IMR-90 (cell line): ENCODE data around the gene GPR139. TPM values are rescaled to one million over a fixed set of nuclear protein-coding genes. Genes with fewer than 3 reads are reported as not detected.

ENCODE experiments used
- ATAC-seq: fragments of 200-7000 bp; cut with Tn5 transposase; 2 replicates; pipeline ENCODE4 v1.9.1; 2020; ENCODE audit warnings: low read depth, mild to moderate bottlenecking, moderate library complexity
- BruUV-seq: library from RNA; stranded (reverse); fragments of 400-500 nt; replicated peaks from 2 replicates; lab custom pipeline; 2021; lab: Mats Ljungman, UMichigan
- CTCF ChIA-PET: fragments of 300-600 bp; formaldehyde crosslinking; extraction: SDS; loops from one replicate; lab custom pipeline; 2021; ENCODE audit warnings: antibody characterized with exemption; lab: Yijun Ruan, JAX
- POLR2A ChIA-PET: fragments of 300-600 bp; sonication (Branson Sonifier 250); formaldehyde crosslinking; loops from one replicate; lab custom pipeline; 2022; ENCODE audit warnings: antibody characterized with exemption; ENCODE audit not compliant: unreplicated experiment; lab: Charles Lee
- DNase-seq: peaks from one replicate; pipeline ENCODE4 v3.0.0; 2013
- H2AFZ ChIP-seq: replicated peaks from 2 replicates; pipeline ENCODE3; 2013; ENCODE audit warnings: low read length, mild to moderate bottlenecking; ENCODE audit not compliant: poor library complexity
- H2AK5ac ChIP-seq: 2 replicates; pipeline ENCODE4 v1.6.1; 2013; ENCODE audit warnings: low read depth, low read length, inconsistent platforms
- H2AK9ac ChIP-seq: replicated peaks from 2 replicates; pipeline ENCODE3; 2013; ENCODE audit warnings: mild to moderate bottlenecking, low read depth, low read length, moderate library complexity; ENCODE audit not compliant: poor library complexity
- H2BK120ac ChIP-seq: 2 replicates; pipeline ENCODE4 v1.6.1; 2013; ENCODE audit warnings: low read depth, low read length, inconsistent platforms
- H2BK15ac ChIP-seq: 3 replicates; pipeline ENCODE4 v1.6.1; 2013; ENCODE audit warnings: low read depth, low read length, inconsistent platforms
- H2BK20ac ChIP-seq: 2 replicates; pipeline ENCODE4 v1.6.1; 2013; ENCODE audit warnings: low read depth, mild to moderate bottlenecking, inconsistent platforms, low read length, moderate library complexity
- H2BK5ac ChIP-seq: 2 replicates; pipeline ENCODE4 v1.6.1; 2013; ENCODE audit warnings: mild to moderate bottlenecking, low read depth, low read length, inconsistent platforms; ENCODE audit not compliant: poor library complexity, severe bottlenecking
- H3K14ac ChIP-seq: replicated peaks from 2 replicates; pipeline ENCODE4 v1.6.1; 2013; ENCODE audit warnings: low read depth, low read length, inconsistent platforms
- H3K18ac ChIP-seq: 2 replicates; pipeline ENCODE4 v1.6.1; 2013; ENCODE audit warnings: low read depth, low read length, control low read depth
- H3K23ac ChIP-seq: 2 replicates; pipeline ENCODE4 v1.6.1; 2013; ENCODE audit warnings: low read depth, low read length, inconsistent platforms
- H3K27ac ChIP-seq: 2 replicates; pipeline ENCODE4 v1.5.1; 2013; ENCODE audit warnings: mild to moderate bottlenecking, control low read depth, low read length; ENCODE audit not compliant: insufficient read depth
- H3K27me3 ChIP-seq: 2 replicates; pipeline ENCODE4 v1.6.1; 2013; ENCODE audit warnings: low read length; ENCODE audit not compliant: control insufficient read depth, insufficient read depth
- H3K36me3 ChIP-seq: 2 replicates; pipeline ENCODE4 v1.6.1; 2013; ENCODE audit warnings: low read length, mixed read lengths; ENCODE audit not compliant: control insufficient read depth, insufficient read depth
- H3K4ac ChIP-seq: 2 replicates; pipeline ENCODE4 v1.6.1; 2013; ENCODE audit warnings: low read depth, low read length, inconsistent platforms
- H3K4me1 ChIP-seq: 2 replicates; pipeline ENCODE4 v1.6.1; 2013; ENCODE audit warnings: low read length, mixed read lengths; ENCODE audit not compliant: control insufficient read depth, insufficient read depth
- H3K4me2 ChIP-seq: 2 replicates; pipeline ENCODE4 v1.6.1; 2013; ENCODE audit warnings: low read depth, mild to moderate bottlenecking, control low read depth, low read length, moderate library complexity
- H3K4me3 ChIP-seq: 2 replicates; pipeline ENCODE4 v1.5.1; 2013; ENCODE audit warnings: low read depth, mild to moderate bottlenecking, control low read depth, low read length, moderate library complexity; ENCODE audit not compliant: insufficient read depth
- H3K56ac ChIP-seq: 2 replicates; pipeline ENCODE4 v1.6.1; 2013; ENCODE audit warnings: low read length, inconsistent platforms; ENCODE audit not compliant: insufficient read depth; ENCODE audit errors: extremely low read depth
- H3K79me1 ChIP-seq, 2 experiments: 2 replicates each; pipeline ENCODE4 v1.6.1; 2013; ENCODE audit warnings: low read length in 2 of 2, inconsistent platforms in 1 of 2, low read depth in 1 of 2
- H3K9ac ChIP-seq: 2 replicates; pipeline ENCODE4 v1.6.1; 2013; ENCODE audit warnings: low read depth, low read length, control low read depth
- H3K9me1 ChIP-seq: 2 replicates; pipeline ENCODE4 v1.6.1; 2013; ENCODE audit warnings: low read length, inconsistent platforms; ENCODE audit not compliant: insufficient read depth
- H3K9me3 ChIP-seq: 2 replicates; pipeline ENCODE4 v1.6.1; 2013; ENCODE audit warnings: low read length; ENCODE audit not compliant: control insufficient read depth, insufficient read depth
- H4K20me1 ChIP-seq: 2 replicates; pipeline ENCODE4 v1.6.1; 2013; ENCODE audit warnings: low read length, inconsistent platforms; ENCODE audit not compliant: insufficient read depth
- H4K5ac ChIP-seq: 2 replicates; pipeline ENCODE4 v1.6.1; 2013; ENCODE audit warnings: mild to moderate bottlenecking, low read depth, low read length, control low read depth
- H4K8ac ChIP-seq, 2 experiments: 2 replicates each; pipeline ENCODE4 v1.6.1; 2013; ENCODE audit warnings: low read depth in 2 of 2, low read length in 2 of 2, control low read depth in 1 of 2, inconsistent platforms in 1 of 2
- H4K91ac ChIP-seq: 2 replicates; pipeline ENCODE4 v1.6.1; 2013; ENCODE audit warnings: low read depth, low read length, inconsistent platforms; ENCODE audit not compliant: insufficient read depth
- CHD1 ChIP-seq: IDR thresholded peaks from 2 replicates; pipeline ENCODE4 v1.6.1; 2012; ENCODE audit warnings: low read depth, low read length, improper control_type of control experiment
- FOS ChIP-seq: fragments of 150-350 bp; IDR thresholded peaks from 2 replicates; pipeline ENCODE4 v1.6.1; 2016; ENCODE audit warnings: low read depth, low read length
- MAZ ChIP-seq: IDR thresholded peaks from 2 replicates; pipeline ENCODE4 v1.6.1; 2012; ENCODE audit warnings: low read depth, mild to moderate bottlenecking, low read length, improper control_type of control experiment, moderate library complexity, borderline replicate concordance
- MXI1 ChIP-seq: IDR thresholded peaks from 2 replicates; pipeline ENCODE4 v1.6.1; 2012; ENCODE audit warnings: low read depth, mild to moderate bottlenecking, low read length, moderate library complexity, borderline replicate concordance
- POLR2A ChIP-seq: IDR thresholded peaks from 2 replicates; pipeline ENCODE4 v1.6.1; 2012; ENCODE audit warnings: mild to moderate bottlenecking, low read depth, low read length
- RFX5 ChIP-seq: IDR thresholded peaks from 2 replicates; pipeline ENCODE4 v1.8.0; 2012; ENCODE audit warnings: low read depth, mild to moderate bottlenecking, low read length, moderate library complexity
- whole genome bisulfite sequencing, 2 experiments: methylation state at CpG; one replicate each; pipeline versions ENCODE4 v1.1.5 to v1.1.7; 2013; ENCODE audit warnings: missing lambda C conversion rate in 2 of 2; ENCODE audit not compliant: insufficient read length in 1 of 2; ENCODE audit errors: extremely low coverage in 2 of 2; 5-methylcytosine and 5-hydroxymethylcytosine counted together
- dilution Hi-C: fragments of 300-500 bp; cut with HindIII; formaldehyde crosslinking; loops from one replicate; pipeline ENCODE4 v1.14.3; 2018; ENCODE audit warnings: low sequenced_read_pairs; ENCODE audit not compliant: unreplicated experiment
- in situ Hi-C: fragments of 300-500 bp; cut with MboI; formaldehyde crosslinking; loops from 3 replicates; pipeline ENCODE4 v1.14.3; 2019; ENCODE audit warnings: low sequenced_read_pairs, inconsistent platforms, mixed read lengths
- intact Hi-C: fragments of 100-400 bp; cut with micrococcal nuclease; formaldehyde crosslinking; loops from 2 replicates; pipeline ENCODE4 v1.10.0; 2022
- polyA plus RNA-seq, 3 experiments: library from polyadenylated mRNA; depleted of rRNA; stranded (reverse); fragments of >200 nt; gene quantifications; 2 replicates each; pipeline ENCODE4 v1.2.3, GENCODE V29; 2012; ENCODE audit warnings: low replicate concordance in 1 of 3
- total RNA-seq: library from RNA; depleted of rRNA; stranded (reverse); fragments of >200 nt; gene quantifications from 2 replicates; pipeline ENCODE4 v1.2.3, GENCODE V29; 2012

The GPR139 gene
- total and polyA plus RNA-seq, 2 of the 4 experiments (the other 2 are of a cell fraction), result not detected

GRCh38 chr16:20075243-20075642 lies 1.6 kb upstream of the GPR139 start:
- intact Hi-C loops, result no loop called here
- H3K36me3 ChIP-seq, result no peaks in the 10 kb centered on the region
- no TSS peak for BruUV-seq

More at GRCh38 chr16:20075243-20075642, 1.6 kb upstream of the GPR139 start:
- Histone ChIP-seq H4K20me1 (no peaks in the 10 kb centered on the region), H2BK20ac (no peak overlapping the region), H4K5ac (no peak overlapping the region), H4K8ac (no peak overlapping the region), H2AK5ac (no peak overlapping the region), H3K14ac (no peak overlapping the region), H2BK15ac (no peak overlapping the region), H3K27ac (no peak overlapping the region), H3K9me1 (no peaks in the 10 kb centered on the region), H3K4me3 (no peak overlapping the region), H3K4me1 (no peaks in the 10 kb centered on the region), H3K79me1 (no peaks in the 10 kb centered on the region), H2BK120ac (no peak overlapping the region), H2BK5ac (no peak overlapping the region), H3K18ac (no peak overlapping the region), H2AFZ (no peak overlapping the region), H3K4me2 (no peak overlapping the region), H3K56ac (no peak overlapping the region), H3K4ac (no peak overlapping the region), H2AK9ac (no peak overlapping the region), H3K27me3 (no peaks in the 10 kb centered on the region), H3K9ac (no peak overlapping the region), H3K23ac (no peak overlapping the region), H3K9me3 (no peaks in the 10 kb centered on the region), H4K91ac (no peak overlapping the region)
- POLR2A ChIA-PET, result no interaction called here
- DNase-seq (no peak), ATAC-seq (no peak)
- in situ Hi-C loops (no loop called here), dilution Hi-C loops (no loop called here)
- no CpG with 5 or more reads among the region's 4 CpGs for WGBS, 2 experiments
- CTCF ChIA-PET, result no interaction called here
- TF ChIP-seq CHD1 (no peak), POLR2A (no peak), FOS (no peak), RFX5 (no peak), MXI1 (no peak), MAZ (no peak)
